GM19467 (cell line): ENCODE data around the gene SSMEM1.
"Not testable (repeated sequence)": the region's sequence is repeated elsewhere in the genome, so short reads cannot be mapped to it uniquely, and the experiment has no call there.

Source experiments
- ATAC-seq: cut with Tn5 transposase; IDR thresholded peaks from one replicate; pipeline ENCODE4 v1.9.1; 2021; ENCODE audit warnings: mild to moderate bottlenecking, moderate library complexity; ENCODE audit not compliant: unreplicated experiment

Gene SSMEM1, protein sequence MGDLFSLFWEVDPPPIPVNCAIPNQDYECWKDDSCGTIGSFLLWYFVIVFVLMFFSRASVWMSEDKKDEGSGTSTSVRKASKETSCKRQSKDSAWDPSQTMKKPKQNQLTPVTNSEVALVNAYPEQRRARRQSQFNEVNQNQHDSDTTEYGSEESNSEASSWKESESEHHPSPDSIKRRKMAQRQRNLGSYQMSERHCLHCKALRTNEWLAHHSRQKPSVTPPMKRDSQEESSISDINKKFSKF

DNA sequence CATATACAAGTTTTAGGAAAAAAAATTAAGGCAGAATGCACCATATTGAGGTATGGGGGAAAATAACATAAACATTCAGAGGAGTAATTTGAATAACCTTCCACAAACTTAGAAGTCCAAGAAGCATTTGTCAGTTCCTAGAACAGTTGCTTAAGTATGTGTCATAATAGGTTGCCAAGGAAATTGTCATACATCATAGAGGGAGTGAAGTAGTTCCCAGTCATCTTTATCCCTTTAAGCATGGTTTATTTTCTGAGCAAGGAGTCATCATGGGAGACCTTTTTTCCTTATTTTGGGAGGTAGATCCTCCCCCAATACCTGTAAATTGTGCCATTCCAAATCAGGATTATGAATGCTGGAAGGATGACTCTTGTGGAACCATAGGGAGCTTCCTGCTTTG lies at the start of gene SSMEM1:
TSS of gene SSMEM1 (plus strand) at position 219 of the 400 bp plus-strand sequence. CDS start at position 270, 51 bp downstream.
- ATAC-seq = no peak

DNA sequence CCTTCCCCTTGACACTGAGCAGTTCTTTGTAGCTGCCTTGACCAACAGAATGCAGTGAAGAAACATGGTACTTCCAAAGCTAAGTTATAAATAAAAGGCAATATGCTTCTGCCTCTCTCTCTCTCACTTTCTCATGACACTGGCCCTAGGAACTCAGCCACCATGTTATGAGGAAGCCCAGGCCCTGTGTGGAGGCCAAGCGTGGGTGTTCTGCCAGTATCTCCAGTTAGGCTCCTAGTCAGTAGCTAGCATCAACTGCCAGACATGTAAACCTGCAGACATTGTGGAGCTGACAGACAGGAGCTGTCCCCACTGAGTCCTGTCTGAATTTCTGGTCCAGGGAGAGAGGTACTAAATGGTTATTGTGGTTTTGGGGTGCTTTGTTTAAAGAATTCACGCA lies 47.6 kb upstream of the SSMEM1 start:
- no peak for ATAC-seq

DNA sequence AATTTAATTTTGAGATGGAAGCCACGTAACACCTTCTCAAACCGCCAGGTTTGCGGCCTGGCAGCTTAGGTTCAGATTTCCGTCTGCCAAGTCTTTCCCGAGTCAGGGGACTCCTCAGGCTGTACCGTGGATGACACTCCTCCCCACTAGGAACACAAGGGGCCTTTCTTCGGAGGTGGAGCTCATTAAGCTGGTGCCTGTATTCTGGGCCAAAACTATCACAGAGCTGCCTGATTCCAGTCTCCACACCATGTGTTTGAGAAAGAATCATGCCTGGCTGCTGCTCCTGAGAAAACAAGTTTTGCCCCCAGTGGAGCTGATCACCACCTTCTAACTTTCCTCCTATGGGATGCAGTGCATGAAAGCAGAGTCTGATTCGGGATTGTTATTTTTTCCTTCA lies 47.2 kb upstream of the SSMEM1 start:
- no peak for ATAC-seq

DNA sequence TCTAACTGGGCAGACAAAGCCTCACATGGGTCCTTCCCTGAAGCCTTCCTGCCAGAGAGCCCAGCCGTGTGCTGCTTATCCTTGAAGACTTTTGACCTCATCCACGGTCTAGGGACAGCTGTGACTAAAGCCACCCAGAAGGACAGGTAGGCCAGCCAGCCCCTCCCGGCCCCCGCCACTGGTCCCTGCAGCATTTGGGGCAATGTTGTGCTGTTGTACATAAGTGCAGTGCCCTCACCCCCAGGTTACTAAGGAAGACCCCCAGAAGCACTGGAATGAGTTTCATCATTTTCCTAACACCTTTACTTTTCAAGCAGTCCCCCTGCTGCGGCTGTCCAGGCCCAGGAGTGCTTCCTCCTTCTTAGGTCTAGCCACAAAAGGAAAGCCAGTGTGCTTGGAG lies 45.5 kb upstream of the SSMEM1 start:
- no peak for ATAC-seq

DNA sequence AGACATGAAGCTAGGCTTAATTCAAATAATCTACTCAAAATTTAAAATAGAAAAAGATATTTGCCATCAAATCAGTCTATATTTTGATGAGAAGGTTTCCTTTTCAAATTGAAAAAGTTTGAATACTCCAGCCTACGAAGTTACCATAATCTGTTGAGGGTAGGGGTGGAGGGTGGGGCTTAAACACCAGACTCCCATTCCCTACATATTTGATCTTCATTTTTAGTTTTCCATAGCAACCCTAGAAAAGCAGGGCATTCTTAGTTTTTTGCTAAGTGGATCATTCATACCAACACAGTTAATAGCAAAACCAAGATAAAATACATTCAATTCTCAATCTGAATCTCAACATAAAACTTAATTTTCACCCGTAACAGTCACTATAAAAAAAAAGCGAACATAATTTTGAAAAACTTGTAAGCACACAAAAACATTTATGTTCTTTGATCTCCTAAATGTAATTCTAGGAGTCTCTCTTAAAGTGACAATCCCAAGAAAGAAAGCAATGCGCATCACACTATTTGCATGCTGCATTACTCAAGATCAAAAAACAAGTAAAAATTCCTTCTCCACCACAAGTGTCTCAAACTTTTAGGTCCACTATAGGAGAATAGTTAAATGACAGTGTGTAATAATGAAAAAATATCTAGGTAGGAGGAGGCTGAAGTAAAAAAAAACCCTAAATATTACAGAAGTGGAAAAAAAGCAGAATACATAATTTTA lies 33.3 kb upstream of the SSMEM1 start:
- no peak for ATAC-seq

DNA sequence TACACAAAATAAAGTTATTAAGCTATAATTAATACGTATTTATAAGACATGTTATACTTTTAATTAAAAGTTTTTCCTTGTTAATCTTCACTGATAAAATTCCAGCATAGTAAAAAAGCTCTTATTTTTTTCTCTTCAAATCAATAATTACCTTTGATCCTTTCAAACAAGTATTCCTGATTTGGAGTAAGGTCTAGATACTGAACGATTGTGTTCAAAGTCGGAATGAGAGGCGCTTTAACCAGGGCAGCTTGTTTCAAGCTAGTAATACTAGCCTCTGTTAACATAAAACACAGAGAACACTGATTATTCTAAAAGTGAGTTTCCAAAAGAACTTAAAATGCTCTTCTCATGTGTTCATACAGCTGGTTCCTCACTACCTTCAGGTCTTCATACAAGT lies 29.4 kb upstream of the SSMEM1 start:
- ATAC-seq = no peak

DNA sequence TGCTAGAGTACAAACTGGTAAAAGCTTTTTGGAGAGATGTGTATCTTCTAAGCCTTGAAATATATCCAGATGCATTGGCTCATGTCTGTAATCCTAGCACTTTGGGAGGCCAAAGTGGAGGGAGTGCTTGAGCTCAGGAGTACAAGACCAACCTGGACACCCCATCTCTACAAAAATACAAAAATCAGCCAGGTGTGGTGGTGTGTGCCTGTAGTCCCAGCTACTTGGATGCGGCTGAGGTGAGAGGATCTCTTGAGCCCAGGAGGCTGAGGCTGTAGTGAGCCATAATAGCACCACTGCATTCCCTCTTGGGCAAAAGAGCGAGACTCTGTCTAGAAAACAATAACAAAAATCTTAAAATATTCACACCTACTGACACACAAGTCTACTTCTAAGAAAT lies 28.0 kb upstream of the SSMEM1 start:
- ATAC-seq = no peak

DNA sequence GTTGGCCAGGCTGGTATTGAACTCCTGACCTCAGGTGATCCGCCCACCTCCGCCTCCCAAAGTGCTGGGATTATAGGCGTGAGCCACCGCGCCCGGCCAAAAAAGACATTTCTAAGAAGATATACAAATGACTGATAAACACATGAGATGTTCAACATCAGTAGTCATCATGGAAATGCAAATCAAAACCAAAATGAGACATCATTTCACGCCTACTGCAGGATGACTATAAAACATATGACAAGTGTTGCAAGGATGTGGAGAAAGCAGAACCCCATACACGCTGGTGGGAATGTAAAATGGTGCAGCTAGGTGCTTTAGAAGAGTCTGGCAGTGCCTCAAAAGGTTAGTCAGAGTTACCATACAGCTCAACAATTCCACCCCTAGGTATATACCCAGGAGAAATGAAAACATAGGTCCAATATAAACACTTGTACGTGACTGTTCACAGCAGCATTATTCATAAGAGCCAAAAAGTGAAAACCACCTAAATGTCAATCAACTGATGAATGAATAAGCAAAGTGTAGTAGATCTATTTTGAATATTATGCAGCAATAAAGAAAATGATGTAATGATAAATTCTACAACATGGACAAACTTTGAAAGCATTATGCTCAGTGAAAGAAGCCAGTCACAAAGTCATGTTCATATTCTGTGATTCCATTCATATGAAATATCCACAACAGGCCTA lies 26.9 kb upstream of the SSMEM1 start:
- no peak for ATAC-seq

DNA sequence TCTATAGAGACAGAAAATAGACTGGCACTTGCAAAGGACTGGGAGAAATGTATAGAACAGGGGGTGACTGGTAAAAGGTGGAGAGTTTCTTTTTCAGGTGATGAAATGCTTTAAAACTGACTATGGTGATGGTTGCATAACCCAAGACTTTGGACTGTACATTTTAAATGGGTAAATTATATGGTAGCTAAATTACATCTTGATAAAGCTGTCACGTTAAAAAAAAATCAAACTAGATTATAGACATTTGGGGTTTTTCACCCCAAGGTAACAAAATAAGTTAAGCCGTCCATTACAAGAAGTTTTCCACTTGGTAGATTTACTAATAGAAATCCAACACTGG lies 26.4 kb upstream of the SSMEM1 start:
- no peak for ATAC-seq

DNA sequence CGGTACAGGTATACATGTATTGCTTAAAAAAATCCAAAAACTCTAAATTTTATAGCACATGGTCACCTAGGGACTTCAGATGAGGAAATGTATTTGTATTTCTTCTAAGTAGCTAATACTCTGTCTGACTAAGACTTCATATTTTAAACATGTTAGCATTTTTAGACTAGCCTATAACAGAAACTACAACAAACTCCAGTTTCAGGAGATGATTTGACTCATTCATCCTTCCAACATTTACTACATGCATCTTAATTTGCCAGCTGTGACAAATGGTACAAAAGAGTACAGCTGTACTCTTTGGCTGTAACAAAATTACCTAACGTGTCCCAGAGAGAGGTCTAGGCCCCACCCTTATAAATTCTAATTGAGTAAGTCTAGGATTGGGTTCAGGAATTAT lies 24.7 kb upstream of the SSMEM1 start:
- no peak for ATAC-seq

DNA sequence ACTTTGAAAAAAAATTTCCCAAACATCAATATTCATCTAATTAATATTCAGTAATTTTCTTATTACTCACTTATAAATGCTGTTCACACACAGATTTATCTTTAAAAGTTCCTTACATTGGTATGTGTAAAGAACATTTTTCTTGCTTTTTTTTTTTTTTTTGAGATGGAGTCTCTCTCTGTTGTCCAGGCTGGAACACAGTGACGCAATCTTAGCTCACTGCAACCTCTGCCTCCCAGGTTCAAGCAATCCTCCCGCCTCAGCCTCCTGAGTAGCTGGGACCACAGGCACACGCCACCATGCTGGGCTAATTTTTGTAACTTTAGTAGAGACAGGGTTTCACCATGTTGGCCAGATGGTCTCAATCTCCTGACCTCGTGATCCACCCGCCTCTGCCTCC lies 23.3 kb upstream of the SSMEM1 start:
- not testable (repeated sequence) for ATAC-seq

DNA sequence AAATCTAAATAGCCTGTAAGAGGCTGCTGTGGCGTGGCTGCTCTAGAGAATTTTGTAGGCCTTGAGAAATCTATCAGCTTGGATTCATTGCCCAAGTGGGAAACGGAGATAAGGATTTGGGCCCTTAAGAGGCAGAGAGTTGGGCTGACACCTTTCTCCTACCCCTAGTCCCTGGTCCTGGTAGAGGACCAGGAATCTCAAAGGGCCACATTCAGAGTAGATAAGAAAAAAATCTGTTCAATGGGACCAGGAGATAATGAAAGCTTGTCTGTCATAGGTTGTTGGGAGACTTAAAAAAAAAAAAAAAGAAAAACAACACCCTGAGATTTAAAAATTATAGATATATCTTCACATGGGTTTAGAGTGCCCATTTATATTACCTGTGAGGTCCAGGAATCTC lies 20.3 kb upstream of the SSMEM1 start:
- no peak for ATAC-seq

DNA sequence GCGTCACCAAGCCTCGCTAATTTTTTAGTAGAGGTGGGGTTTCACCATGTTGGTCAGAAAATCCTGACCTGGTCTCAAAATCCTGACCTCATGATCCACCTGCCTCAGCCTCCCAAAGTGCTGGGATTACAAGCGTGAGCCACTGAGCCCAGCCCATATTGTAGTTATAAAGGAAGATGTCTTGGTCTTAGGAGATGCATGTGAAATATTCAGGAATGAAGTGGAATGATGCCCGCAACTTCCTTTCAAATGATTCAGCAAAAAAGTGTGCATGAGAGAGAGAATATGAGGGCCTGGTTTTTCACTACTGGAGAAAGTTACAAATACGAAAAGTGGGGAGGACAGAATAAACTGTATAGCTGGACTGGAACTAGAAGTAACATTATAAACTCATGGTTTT lies 18.3 kb upstream of the SSMEM1 start:
- no peak for ATAC-seq

DNA sequence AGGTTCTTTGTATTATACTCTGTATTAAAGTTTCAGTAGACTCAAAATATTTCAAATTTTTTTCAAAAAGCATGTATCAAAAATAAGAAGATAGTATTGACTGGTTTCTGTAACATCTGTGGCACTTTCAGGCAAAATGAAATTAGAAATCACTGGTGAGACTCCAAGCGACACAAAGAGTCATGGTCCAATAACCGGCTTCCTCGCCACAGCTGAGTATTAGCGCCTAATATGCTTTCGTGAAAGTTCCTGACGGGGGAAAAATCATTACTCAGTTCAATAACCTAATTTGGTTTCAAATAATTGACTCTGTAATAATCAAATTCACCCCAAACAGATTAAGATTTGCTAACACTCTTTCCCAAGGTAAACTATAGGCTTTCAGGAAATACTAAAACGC lies 15.9 kb upstream of the SSMEM1 start:
- ATAC-seq = no peak

DNA sequence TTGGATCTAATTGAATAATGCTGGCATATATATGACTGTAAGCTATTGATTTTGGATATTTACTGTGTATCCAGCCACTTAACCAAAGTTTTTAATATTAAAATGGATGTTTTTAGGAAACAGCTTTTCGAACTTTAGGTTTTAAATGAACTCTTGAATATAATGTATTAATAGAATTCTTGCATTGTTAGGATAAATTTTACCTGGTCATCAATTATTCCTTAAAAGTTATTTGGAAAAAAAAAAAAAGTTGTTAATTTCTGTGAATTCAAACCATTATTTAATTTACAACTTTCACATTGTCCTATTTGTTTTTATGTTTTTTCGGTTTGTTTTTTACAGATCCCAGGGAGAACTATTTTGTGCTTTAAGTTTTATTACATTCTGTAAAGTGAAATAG lies 12.3 kb upstream of the SSMEM1 start:
- ATAC-seq = no peak

DNA sequence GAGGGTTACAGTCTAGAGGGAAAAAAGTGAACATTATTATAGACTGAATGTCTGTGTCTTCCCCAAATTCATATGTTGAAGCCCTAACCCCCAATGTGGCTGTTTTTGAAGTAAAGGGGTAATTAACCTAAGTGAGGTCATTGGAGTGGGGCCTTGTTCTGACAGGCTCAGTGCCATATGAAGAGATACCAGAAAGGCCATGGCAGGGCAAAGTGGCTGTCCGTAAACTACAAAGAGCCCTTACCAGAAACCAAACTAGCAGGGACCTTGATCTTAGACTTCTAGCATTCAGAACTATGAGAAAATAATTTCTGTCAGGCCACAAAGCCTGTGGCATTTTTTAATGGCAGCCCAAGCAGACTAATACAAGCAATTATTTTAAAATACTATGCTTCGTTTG lies 11.2 kb upstream of the SSMEM1 start:
- ATAC-seq = no peak

DNA sequence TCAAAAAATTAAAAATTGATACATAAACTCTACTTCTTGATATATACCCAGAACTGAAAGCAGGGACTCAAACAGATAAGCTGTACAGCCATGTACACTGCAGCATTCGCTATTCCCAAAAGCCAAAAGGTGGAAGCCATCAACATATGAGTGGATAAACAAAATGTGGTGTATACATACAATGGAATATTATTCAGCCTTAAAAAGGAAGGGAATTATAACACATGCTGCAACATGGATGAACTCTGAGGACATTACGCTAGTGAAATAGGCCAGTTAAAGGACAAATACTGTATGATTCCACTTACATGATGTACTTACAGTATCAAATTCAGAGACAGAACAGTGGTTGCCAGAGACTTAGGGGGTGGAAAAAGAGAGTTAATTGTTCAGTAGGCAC lies 10.6 kb upstream of the SSMEM1 start:
- no peak for ATAC-seq

DNA sequence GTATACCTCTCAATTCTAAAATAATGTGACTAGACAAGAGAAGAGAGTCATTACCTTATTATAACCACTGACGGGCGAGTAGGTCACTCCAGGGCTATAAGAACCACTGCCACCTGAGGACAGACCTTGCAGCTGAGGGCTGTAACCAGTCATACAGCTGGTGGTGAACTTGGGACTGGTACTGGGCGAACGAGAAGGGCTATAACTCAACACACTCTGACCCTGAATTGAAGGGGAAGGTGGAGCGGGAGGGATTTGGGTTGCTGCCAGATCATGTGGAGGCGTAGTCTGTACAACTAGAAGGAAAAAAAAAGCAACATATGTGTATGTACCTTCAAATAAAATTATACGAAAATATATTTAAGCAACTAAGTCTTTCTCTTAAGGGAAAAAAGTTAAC lies 5.9 kb upstream of the SSMEM1 start:
- no peak for ATAC-seq

DNA sequence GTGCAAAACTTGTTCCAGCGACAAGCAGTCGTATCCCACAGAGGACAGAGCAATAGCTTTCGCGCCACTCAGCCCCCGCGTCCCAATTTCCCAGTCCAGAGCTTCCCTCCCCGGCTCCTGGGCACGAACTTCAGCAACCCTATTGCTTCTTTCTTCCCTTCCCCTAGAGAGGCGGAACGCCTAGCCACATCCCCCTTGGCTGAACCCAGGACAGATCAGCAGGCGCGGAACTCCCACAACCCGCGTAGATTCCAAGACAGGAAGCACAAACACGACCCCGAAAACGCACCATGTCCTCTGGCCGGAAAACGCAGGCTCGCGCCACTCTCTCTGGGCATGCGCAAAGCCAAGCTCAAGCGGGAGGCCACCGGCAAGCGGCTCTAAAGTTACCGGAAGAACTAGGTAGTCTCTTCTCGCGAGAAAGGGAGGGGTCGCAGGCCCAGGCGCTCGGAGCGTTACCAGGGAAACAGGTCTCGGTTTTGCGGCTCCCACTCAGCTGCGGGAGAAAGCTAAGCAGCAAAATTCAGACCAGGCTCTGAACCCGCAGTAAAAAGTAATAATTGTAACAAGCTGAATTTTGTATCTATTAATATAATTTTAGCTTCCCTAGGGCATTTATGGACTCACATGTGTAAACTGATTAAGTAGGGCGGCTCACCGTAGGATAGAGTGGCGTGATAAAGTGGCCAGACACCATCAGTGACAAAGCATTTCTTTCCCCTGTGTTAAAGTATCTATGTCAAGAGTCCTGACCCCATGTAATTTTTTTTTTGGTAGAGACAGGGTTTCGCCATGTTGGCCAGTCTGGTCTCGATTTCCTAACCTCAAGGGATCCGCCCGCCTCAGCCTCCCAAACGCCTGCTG lies 2.3 kb upstream of the SSMEM1 start, which contains the start of gene TMEM209:
TSS of gene TMEM209 (minus strand) at position 323 of the 864 bp plus-strand sequence. CDS start at position 292, 31 bp downstream.
- ATAC-seq = peak; percentile 96

DNA sequence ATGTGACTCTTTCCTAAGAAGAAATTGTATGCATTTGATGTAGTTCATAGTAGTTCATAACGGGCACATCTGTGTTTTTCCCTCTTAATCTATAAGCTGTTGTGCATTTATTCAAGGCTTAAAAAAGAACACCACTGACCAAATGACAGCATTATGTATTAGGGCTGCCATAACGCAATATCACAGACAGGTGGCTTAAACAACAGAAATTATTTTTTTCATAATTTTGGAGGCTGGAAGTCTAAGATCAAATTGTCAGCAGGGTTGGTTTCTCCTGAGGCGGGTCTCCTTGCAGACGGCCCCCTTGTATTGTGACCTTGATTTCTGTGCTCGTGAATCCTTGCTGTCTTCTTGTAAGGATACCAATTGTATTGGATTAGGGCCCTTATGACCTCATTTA lies 627 bp upstream of the SSMEM1 start:
- no peak for ATAC-seq

DNA sequence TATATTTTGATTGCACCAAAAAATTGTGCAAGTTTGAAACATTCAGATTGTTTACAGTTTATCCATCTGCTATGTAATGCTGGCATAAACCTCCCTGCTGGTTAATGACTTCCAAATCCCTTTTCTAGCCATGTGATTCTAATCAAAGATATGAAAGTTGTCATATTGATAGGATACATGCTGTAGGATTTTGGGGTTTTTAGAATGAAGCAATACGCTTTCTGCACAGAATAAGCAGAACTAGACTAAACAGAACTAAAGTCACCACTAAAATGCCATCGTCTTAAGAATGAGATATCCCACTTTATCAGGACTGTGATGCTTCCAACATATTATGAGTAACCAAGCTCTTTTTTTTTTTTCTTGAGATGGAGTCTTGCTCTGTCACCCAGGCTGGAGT lies 856 bp downstream of the SSMEM1 start:
- no peak for ATAC-seq
